H9 (cell line): ENCODE measurements around the gene SLC16A7. TPM values are rescaled to one million over a fixed set of nuclear protein-coding genes. Genes with fewer than 3 reads are reported as not detected.

ENCODE experiments used
- DNase-seq: peaks from one replicate; pipeline ENCODE4 v3.0.0-alpha.2; 2017
- H2AFZ ChIP-seq: one replicate; pipeline ENCODE4 v1.6.1; 2013; ENCODE audit warnings: mild to moderate bottlenecking, low read length, control low read depth, moderate library complexity
- H2AK5ac ChIP-seq: 2 replicates; pipeline ENCODE4 v1.6.1; 2013; ENCODE audit warnings: low read length, control low read depth, mixed read lengths; ENCODE audit not compliant: insufficient read length
- H2BK120ac ChIP-seq: one replicate; pipeline ENCODE4 v1.6.1; 2013; ENCODE audit warnings: low read depth, mild to moderate bottlenecking, low read length, control low read depth, inconsistent platforms; ENCODE audit not compliant: poor library complexity, severe bottlenecking
- H2BK12ac ChIP-seq: 2 replicates; pipeline ENCODE4 v1.6.1; 2013; ENCODE audit warnings: low read length, control low read depth, mixed read lengths, low read depth; ENCODE audit not compliant: insufficient read length
- H2BK15ac ChIP-seq: 2 replicates; pipeline ENCODE4 v1.6.1; 2013; ENCODE audit warnings: low read depth, low read length, control low read depth
- H2BK20ac ChIP-seq: one replicate; pipeline ENCODE4 v1.6.1; 2013; ENCODE audit warnings: low read depth, mild to moderate bottlenecking, low read length, control low read depth, inconsistent platforms; ENCODE audit not compliant: poor library complexity, severe bottlenecking
- H2BK5ac ChIP-seq: 2 replicates; pipeline ENCODE4 v1.6.1; 2013; ENCODE audit warnings: low read length, control low read depth, mixed read lengths; ENCODE audit not compliant: insufficient read length
- H3K14ac ChIP-seq: 2 replicates; pipeline ENCODE4 v1.6.1; 2013; ENCODE audit warnings: low read length, control low read depth; ENCODE audit not compliant: insufficient read depth
- H3K18ac ChIP-seq: 2 replicates; pipeline ENCODE4 v1.6.1; 2013; ENCODE audit warnings: low read depth, mild to moderate bottlenecking, mixed read lengths, low read length, control low read depth; ENCODE audit not compliant: insufficient read length
- H3K23ac ChIP-seq: 2 replicates; pipeline ENCODE4 v1.6.1; 2013; ENCODE audit warnings: low read length, control low read depth, mixed read lengths, low read depth; ENCODE audit not compliant: insufficient read length
- H3K23me2 ChIP-seq: 2 replicates; pipeline ENCODE4 v1.6.1; 2013; ENCODE audit warnings: low read depth, mild to moderate bottlenecking, mixed read lengths, low read length, control low read depth; ENCODE audit not compliant: insufficient read length, poor library complexity, severe bottlenecking
- H3K27ac ChIP-seq: 2 replicates; pipeline ENCODE4 v1.5.1; 2013; ENCODE audit warnings: low read length, control low read depth, mixed read lengths, low read depth; ENCODE audit not compliant: insufficient read length
- H3K27me3 ChIP-seq: 2 replicates; pipeline ENCODE4 v1.6.1; 2013; ENCODE audit warnings: low read length, control low read depth, inconsistent platforms; ENCODE audit not compliant: insufficient read depth
- H3K4ac ChIP-seq: 2 replicates; pipeline ENCODE4 v1.6.1; 2013; ENCODE audit warnings: low read depth, mild to moderate bottlenecking, control low read depth, inconsistent platforms, low read length, moderate library complexity
- H3K4me1 ChIP-seq: 2 replicates; pipeline ENCODE4 v1.6.1; 2013; ENCODE audit warnings: low read length, control low read depth, inconsistent platforms; ENCODE audit not compliant: insufficient read depth
- H3K4me2 ChIP-seq: 2 replicates; pipeline ENCODE4 v1.6.1; 2013; ENCODE audit warnings: low read length, control low read depth, mixed read lengths; ENCODE audit not compliant: insufficient read length, insufficient read depth
- H3K56ac ChIP-seq: 2 replicates; pipeline ENCODE4 v1.6.1; 2013; ENCODE audit warnings: low read depth, mild to moderate bottlenecking, mixed read lengths, low read length, control low read depth; ENCODE audit not compliant: insufficient read length
- H3K79me1 ChIP-seq: 2 replicates; pipeline ENCODE4 v1.6.1; 2013; ENCODE audit warnings: low read depth, mild to moderate bottlenecking, moderate library complexity, low read length, control low read depth, inconsistent platforms; ENCODE audit not compliant: insufficient read depth, poor library complexity, severe bottlenecking
- H3K79me2 ChIP-seq: 2 replicates; pipeline ENCODE4 v1.6.1; 2013; ENCODE audit warnings: low read length, control low read depth, inconsistent platforms; ENCODE audit not compliant: insufficient read depth
- H3K9ac ChIP-seq: 2 replicates; pipeline ENCODE4 v1.6.1; 2013; ENCODE audit warnings: low read length, control low read depth, mixed read lengths; ENCODE audit not compliant: insufficient read length; ENCODE audit errors: extremely low read depth
- H3K9me3 ChIP-seq: one replicate; pipeline ENCODE4 v1.6.1; 2013; ENCODE audit warnings: low read depth, low read length, inconsistent platforms; ENCODE audit not compliant: control insufficient read depth
- H3T11ph ChIP-seq: one replicate; pipeline ENCODE4 v1.6.1; 2013; ENCODE audit warnings: mild to moderate bottlenecking, low read length, control low read depth, inconsistent platforms
- H4K20me1 ChIP-seq: one replicate; pipeline ENCODE4 v1.6.1; 2013; ENCODE audit not compliant: control insufficient read depth, insufficient read length, insufficient read depth
- H4K5ac ChIP-seq: 2 replicates; pipeline ENCODE4 v1.6.1; 2013; ENCODE audit warnings: low read depth, mild to moderate bottlenecking, mixed read lengths, low read length, control low read depth; ENCODE audit not compliant: insufficient read length
- H4K8ac ChIP-seq: replicated peaks from 2 replicates; pipeline ENCODE4 v1.6.1; 2013; ENCODE audit warnings: low read length, control low read depth, mixed read lengths, low read depth; ENCODE audit not compliant: insufficient read length
- H4K91ac ChIP-seq: 2 replicates; pipeline ENCODE4 v1.6.1; 2013; ENCODE audit warnings: low read depth, mild to moderate bottlenecking, moderate library complexity, mixed read lengths, low read length, control low read depth; ENCODE audit not compliant: insufficient read length
- H3K27ac Mint-ChIP-seq, 3 experiments: 2 replicates in 2 of 3; 3 replicates in 1 of 3; pipeline ENCODE4 v1.8.0; 2020 to 2021; ENCODE audit warnings: mixed read lengths in 3 of 3, mild to moderate bottlenecking in 1 of 3, moderate library complexity in 1 of 3
- H3K27me3 Mint-ChIP-seq: 2 replicates; pipeline ENCODE4 v1.8.0; 2021; ENCODE audit warnings: low read depth, mild to moderate bottlenecking, moderate library complexity, mixed read lengths
- H3K36me3 Mint-ChIP-seq, 3 experiments: 2 replicates in 2 of 3; 3 replicates in 1 of 3; pipeline ENCODE4 v1.8.0; 2020 to 2021; ENCODE audit warnings: low read depth in 3 of 3, mixed read lengths in 3 of 3; ENCODE audit not compliant: insufficient read depth in 1 of 3
- H3K4me1 Mint-ChIP-seq, 2 experiments: 2 replicates each; pipeline ENCODE4 v1.8.0; 2020; ENCODE audit warnings: mixed read lengths in 2 of 2
- H3K4me3 Mint-ChIP-seq, 2 experiments: 2 replicates in 1 of 2; 3 replicates in 1 of 2; pipeline ENCODE4 v1.8.0; 2020 to 2021; ENCODE audit warnings: mild to moderate bottlenecking in 2 of 2, mixed read lengths in 2 of 2, moderate library complexity in 1 of 2
- H3K9me3 Mint-ChIP-seq, 2 experiments: 2 replicates in 1 of 2; 3 replicates in 1 of 2; pipeline ENCODE4 v1.8.0; 2020; ENCODE audit warnings: mild to moderate bottlenecking in 2 of 2, mixed read lengths in 2 of 2, moderate library complexity in 1 of 2
- CTCF ChIP-seq: fragments of 200-600 bp; sonication (generic); conservative IDR thresholded peaks from 3 replicates; pipeline ENCODE4 v1.8.0; 2021; ENCODE audit warnings: antibody characterized with exemption, mild to moderate bottlenecking
- WGBS: extraction: QIAGEN DNeasy Blood & Tissue Kit; methylation state at CpG from one replicate; pipeline ENCODE4 v1.1.7; 2013; ENCODE audit warnings: missing lambda C conversion rate, low lambda C conversion rate, mixed read lengths; ENCODE audit not compliant: insufficient read length; ENCODE audit errors: extremely low coverage; 5-methylcytosine and 5-hydroxymethylcytosine counted together
- total RNA-seq: library from RNA; stranded (reverse); gene quantifications from 2 replicates; pipeline ENCODE4 v1.2.1, GENCODE V29; 2021

The SLC16A7 gene
- total RNA-seq, 1 experiment from 2014 or later, result 2.2 TPM

- Histone ChIP-seq H3K23ac (no peak overlapping the region), H2BK12ac (no peak overlapping the region), H4K5ac (no peak overlapping the region), H2BK20ac (no peak overlapping the region), H2BK120ac (no peak overlapping the region), H3K27me3 (no peaks in the 10 kb centered on the region), H3K27ac (no peak overlapping the region), H2BK15ac (no peak overlapping the region), H3K23me2 (no peaks in the 10 kb centered on the region), H3K9me3 (no peaks in the 10 kb centered on the region), H3K79me1 (no peaks in the 10 kb centered on the region), H3K14ac (no peak overlapping the region), H4K8ac (no peak overlapping the region), H2AFZ (no peak overlapping the region), H3K56ac (no peak overlapping the region), H3K18ac (no peak overlapping the region), H3T11ph (no peak overlapping the region), H4K91ac (no peak overlapping the region), H3K4me1 (no peaks in the 10 kb centered on the region), H3K79me2 (no peaks in the 10 kb centered on the region), H4K20me1 (no peaks in the 10 kb centered on the region), H2AK5ac (no peak overlapping the region), H2BK5ac (no peak overlapping the region), H3K4ac (no peak overlapping the region), H3K4me2 (no peak overlapping the region), H3K9ac (no peak overlapping the region)
- H3K4me1 Mint-ChIP-seq, result no peaks in the 10 kb centered on the region
- no CpG with 5 or more reads among the region's 4 CpGs for WGBS
- no peaks in the 10 kb centered on the region for H3K27me3 Mint-ChIP-seq
- no peak for DNase-seq
- H3K36me3 Mint-ChIP-seq, result no peaks in the 10 kb centered on the region
- no peaks in the 10 kb centered on the region for H3K9me3 Mint-ChIP-seq
- no peak overlapping the region for H3K27ac Mint-ChIP-seq
- TF ChIP-seq CTCF, result no peak
- no peak overlapping the region for H3K4me3 Mint-ChIP-seq
Observed at GRCh38 chr12:59716043-59716442, 120.2 kb downstream of the SLC16A7 start.
